SK-N-SH treated with all-trans-retinoic acid at 6 μM for 48 hours (cell line): ENCODE results near the gene AP2S1.

Source experiments
- OSR1 ChIP-seq: fragments of 250-450 bp; sonication (Bioruptor Pico); IDR thresholded peaks from 2 replicates; pipeline ENCODE4 v1.8.0; 2022; ENCODE audit warnings: moderate library complexity, mild to moderate bottlenecking, inconsistent platforms
- ZC3H10 ChIP-seq: fragments of 250-450 bp; sonication (Bioruptor Pico); IDR thresholded peaks from 2 replicates; pipeline ENCODE4 v1.5.1; 2021; ENCODE audit warnings: mild to moderate bottlenecking, moderate library complexity
- TF ChIP-seq, protein P1 (sequence below): fragments of 250-450 bp; sonication (Bioruptor Pico); IDR thresholded peaks from 2 replicates; pipeline ENCODE4 v1.8.0; 2020; ENCODE audit warnings: mild to moderate bottlenecking, moderate library complexity, borderline replicate concordance
- TF ChIP-seq, protein P2 (sequence below): fragments of 250-450 bp; sonication (Bioruptor Pico); IDR thresholded peaks from 2 replicates; pipeline ENCODE4 v1.5.1; 2020; ENCODE audit warnings: low read depth, mild to moderate bottlenecking, moderate library complexity

DNA sequence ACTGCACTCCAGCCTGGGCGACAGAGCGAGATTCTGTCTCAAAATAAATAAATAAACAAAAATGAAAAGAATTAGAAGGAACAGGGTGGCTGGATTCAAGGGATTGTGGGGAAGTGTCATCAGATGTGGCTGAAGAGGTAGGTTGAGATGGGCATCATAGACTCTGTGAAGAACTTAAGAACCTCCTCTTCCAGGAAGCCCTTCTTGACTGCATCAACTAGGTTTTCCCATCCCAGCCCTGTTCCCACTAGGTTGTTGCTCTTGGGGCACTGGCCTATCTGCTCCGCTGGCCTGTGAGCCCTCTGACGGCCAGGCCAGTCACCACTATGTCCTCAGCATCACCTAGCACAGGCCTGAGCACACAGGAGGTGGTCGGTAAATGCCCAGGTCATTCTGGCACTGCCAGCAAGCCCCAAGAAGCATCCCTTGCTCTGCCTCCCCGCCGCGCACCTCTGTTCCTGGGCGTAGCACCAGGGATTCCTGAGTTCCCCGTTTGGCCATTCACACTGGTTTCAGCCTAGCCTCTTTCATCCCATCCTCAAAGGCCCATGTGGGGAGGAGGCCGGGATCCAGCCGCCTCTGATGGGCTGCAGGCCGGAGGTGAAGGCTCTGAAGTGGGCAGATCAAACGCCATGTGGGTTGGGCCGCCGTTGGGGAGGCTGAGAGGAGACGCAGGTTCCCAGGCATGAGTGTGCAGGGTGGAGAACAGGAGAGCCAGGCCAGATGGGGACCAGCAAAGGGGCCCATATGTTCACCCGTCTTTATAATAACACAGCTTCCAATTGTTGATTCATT lies 34.6 kb downstream of the AP2S1 start:
- TF ChIP-seq ZC3H10 (CRISPR knock-in tag) (no peak), OSR1 (no peak)
- TF ChIP-seq, protein P1, sequence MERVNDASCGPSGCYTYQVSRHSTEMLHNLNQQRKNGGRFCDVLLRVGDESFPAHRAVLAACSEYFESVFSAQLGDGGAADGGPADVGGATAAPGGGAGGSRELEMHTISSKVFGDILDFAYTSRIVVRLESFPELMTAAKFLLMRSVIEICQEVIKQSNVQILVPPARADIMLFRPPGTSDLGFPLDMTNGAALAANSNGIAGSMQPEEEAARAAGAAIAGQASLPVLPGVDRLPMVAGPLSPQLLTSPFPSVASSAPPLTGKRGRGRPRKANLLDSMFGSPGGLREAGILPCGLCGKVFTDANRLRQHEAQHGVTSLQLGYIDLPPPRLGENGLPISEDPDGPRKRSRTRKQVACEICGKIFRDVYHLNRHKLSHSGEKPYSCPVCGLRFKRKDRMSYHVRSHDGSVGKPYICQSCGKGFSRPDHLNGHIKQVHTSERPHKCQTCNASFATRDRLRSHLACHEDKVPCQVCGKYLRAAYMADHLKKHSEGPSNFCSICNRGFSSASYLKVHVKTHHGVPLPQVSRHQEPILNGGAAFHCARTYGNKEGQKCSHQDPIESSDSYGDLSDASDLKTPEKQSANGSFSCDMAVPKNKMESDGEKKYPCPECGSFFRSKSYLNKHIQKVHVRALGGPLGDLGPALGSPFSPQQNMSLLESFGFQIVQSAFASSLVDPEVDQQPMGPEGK (CRISPR knock-in tag), result no peak
- TF ChIP-seq, protein P2, sequence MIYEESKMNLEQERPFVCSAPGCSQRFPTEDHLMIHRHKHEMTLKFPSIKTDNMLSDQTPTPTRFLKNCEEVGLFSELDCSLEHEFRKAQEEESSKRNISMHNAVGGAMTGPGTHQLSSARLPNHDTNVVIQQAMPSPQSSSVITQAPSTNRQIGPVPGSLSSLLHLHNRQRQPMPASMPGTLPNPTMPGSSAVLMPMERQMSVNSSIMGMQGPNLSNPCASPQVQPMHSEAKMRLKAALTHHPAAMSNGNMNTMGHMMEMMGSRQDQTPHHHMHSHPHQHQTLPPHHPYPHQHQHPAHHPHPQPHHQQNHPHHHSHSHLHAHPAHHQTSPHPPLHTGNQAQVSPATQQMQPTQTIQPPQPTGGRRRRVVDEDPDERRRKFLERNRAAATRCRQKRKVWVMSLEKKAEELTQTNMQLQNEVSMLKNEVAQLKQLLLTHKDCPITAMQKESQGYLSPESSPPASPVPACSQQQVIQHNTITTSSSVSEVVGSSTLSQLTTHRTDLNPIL (CRISPR knock-in tag), result no peak
